C4-2B (cell line): ENCODE measurements around the gene ANO10.

Experiments
- CTCF ChIP-seq: fragments of 450-650 bp; conservative IDR thresholded peaks from 2 replicates; pipeline ENCODE4 v1.5.1; 2017; ENCODE audit warnings: mild to moderate bottlenecking
- ZFX ChIP-seq: fragments of 450-650 bp; IDR thresholded peaks from 2 replicates; pipeline ENCODE4 v1.6.1; 2017

DNA sequence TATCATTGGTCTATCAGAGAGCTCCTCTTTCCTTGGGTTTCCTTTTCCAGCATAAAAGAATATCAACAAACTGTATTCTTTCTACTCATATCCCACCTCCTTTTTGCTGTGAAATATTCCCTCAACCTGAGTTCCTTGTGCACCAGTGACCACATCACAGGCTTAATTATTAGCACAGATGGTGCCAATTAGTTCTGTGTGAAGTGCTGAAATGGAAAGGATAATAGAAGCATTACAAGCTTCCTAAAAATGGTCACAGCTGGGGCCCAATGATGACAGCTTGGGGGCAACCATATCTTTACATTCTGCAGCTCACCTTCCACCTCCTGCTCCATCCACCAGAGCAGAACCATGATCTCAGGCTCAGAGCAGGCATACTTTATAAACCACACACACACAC lies 84.6 kb downstream of the ANO10 start:
- no peak for TF ChIP-seq CTCF
- no peak for TF ChIP-seq ZFX
